VCaP (cell line): ENCODE measurements around the gene ARHGAP4.

Source experiments
- H3K27ac ChIP-seq: fragments of 450-650 bp; 2 replicates; pipeline ENCODE4 v1.5.1; 2017
- CTCF ChIP-seq: fragments of 450-650 bp; conservative IDR thresholded peaks from 2 replicates; pipeline ENCODE4 v1.5.1; 2017; ENCODE audit warnings: mild to moderate bottlenecking, moderate library complexity

ARHGAP4 gene

GRCh38 chrX:153869473-153870287, 56.4 kb downstream of the ARHGAP4 start:
- H3K27ac ChIP-seq, result no peak overlapping the region
- TF ChIP-seq CTCF, result no peak

- TF ChIP-seq CTCF, result no peak
- no peak overlapping the region for H3K27ac ChIP-seq
Measured at GRCh38 chrX:153868576-153869472, 57.2 kb downstream of the ARHGAP4 start.

GRCh38 chrX:153867671-153868070, 58.4 kb downstream of the ARHGAP4 start:
- no peak overlapping the region for H3K27ac ChIP-seq
- no peak for TF ChIP-seq CTCF

GRCh38 chrX:153867139-153867538, 58.9 kb downstream of the ARHGAP4 start:
- TF ChIP-seq CTCF, result no peak
- H3K27ac ChIP-seq, result no peak overlapping the region

- no peak overlapping the region for H3K27ac ChIP-seq
- TF ChIP-seq CTCF, result no peak
Measured at GRCh38 chrX:153866302-153867019, 59.6 kb downstream of the ARHGAP4 start.

GRCh38 chrX:153865685-153866084, 60.4 kb downstream of the ARHGAP4 start:
- H3K27ac ChIP-seq, result no peak overlapping the region
- TF ChIP-seq CTCF, result no peak

- no peak for TF ChIP-seq CTCF
- no peak overlapping the region for H3K27ac ChIP-seq
Measured at GRCh38 chrX:153865321-153865580, 60.8 kb downstream of the ARHGAP4 start.
